GM12872 (cell line): ENCODE measurements around the gene RNFT2.

Source experiments
- TF ChIP-seq, protein P1 (sequence below): IDR thresholded peaks from 3 replicates; pipeline ENCODE4 v1.5.1; 2011; ENCODE audit warnings: low read depth, mild to moderate bottlenecking, low read length, moderate library complexity; ENCODE audit not compliant: insufficient read depth

RNFT2 gene

GRCh38 chr12:116735951-116736599 is 2.0 kb upstream of the RNFT2 start:
- TF ChIP-seq, protein P1, sequence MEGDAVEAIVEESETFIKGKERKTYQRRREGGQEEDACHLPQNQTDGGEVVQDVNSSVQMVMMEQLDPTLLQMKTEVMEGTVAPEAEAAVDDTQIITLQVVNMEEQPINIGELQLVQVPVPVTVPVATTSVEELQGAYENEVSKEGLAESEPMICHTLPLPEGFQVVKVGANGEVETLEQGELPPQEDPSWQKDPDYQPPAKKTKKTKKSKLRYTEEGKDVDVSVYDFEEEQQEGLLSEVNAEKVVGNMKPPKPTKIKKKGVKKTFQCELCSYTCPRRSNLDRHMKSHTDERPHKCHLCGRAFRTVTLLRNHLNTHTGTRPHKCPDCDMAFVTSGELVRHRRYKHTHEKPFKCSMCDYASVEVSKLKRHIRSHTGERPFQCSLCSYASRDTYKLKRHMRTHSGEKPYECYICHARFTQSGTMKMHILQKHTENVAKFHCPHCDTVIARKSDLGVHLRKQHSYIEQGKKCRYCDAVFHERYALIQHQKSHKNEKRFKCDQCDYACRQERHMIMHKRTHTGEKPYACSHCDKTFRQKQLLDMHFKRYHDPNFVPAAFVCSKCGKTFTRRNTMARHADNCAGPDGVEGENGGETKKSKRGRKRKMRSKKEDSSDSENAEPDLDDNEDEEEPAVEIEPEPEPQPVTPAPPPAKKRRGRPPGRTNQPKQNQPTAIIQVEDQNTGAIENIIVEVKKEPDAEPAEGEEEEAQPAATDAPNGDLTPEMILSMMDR = no peak

- TF ChIP-seq, protein P1 = no peak
Observed at GRCh38 chr12:116736962-116737773, 947 bp upstream of the RNFT2 start.

DNA sequence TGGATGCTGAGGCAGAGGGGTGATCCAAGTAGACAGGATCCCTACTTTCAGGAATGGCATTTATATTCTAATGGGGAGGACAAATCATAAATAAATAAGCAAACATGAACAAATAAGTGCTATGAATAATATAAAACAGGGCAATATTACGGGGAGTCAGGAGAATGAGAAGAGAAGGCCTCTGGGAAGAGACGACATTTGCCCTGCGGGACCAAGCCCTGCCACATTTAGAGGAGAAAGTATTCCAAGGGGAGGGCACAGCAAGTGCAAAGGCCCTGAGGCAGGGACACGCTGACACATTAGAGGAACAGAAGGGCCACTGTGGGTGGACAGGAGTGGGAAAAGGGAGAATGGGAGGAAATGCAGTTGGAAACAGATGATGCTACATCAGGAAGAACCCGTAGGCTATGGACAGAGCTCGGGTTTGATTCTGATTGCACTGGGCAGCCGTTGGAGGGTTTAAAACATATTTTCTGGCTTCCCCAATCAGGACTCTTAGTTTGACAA is 1.3 kb downstream of the RNFT2 start:
- TF ChIP-seq, protein P1 = no peak

GRCh38 chr12:116744766-116745165 is 6.7 kb downstream of the RNFT2 start:
- TF ChIP-seq, protein P1 = no peak

- TF ChIP-seq, protein P1 = no peak
Observed at GRCh38 chr12:116745554-116745953, 7.4 kb downstream of the RNFT2 start.

DNA sequence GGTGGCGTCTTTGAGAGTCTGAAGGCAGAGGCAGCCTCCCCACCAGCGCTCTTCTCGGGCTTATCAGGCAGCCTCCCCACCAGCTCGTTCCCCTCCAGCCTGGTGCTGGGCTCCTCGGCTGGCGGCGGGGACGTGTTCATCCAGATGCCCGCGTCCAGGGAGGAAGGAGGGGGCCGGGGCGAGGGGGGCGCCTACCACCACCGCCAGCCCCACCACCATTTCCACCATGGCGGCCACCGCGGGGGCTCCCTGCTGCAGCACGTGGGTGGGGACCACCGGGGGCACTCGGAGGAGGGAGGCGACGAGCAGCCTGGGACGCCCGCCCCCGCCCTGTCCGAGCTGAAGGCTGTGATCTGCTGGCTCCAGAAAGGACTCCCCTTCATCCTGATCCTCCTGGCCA is 11.8 kb downstream of the RNFT2 start:
- TF ChIP-seq, protein P1 = no peak

DNA sequence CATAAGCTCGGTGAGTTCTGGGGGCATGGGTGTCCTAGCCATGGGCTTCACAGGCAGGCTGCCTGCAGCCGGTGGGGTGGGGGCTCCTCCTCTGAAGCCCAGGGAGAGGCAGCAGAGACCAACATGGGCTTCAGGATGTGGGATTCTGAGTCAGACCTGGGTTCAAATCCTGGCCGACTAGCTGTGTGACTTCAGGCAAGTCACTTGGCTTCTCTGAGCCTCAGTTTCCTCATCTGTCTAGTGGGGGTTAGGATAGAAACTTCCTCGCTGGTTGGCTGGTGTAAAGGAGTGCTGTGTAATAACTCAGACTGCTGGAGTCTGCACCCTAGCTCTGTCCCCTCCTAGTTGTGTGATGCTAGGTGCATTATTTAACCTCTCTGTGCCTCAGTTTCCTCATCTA is 12.2 kb downstream of the RNFT2 start:
- TF ChIP-seq, protein P1 = no peak
